GM23338 (cell line): ENCODE data around the gene DDN. TPM values are rescaled to one million over a fixed set of nuclear protein-coding genes. Genes with fewer than 3 reads are reported as not detected.

Source experiments
- CTCF ChIP-seq, 2 experiments: fragments of 200-600 bp in 1 of 2; sonication (generic) in 1 of 2; conservative IDR thresholded peaks; 2 replicates each; pipeline versions ENCODE4 v1.5.1 to v1.6.1; 2016 to 2017; ENCODE audit warnings: antibody characterized with exemption in 2 of 2, low read depth in 2 of 2, mild to moderate bottlenecking in 2 of 2, moderate library complexity in 1 of 2
- JUNB ChIP-seq: IDR thresholded peaks from one replicate; pipeline ENCODE4 v1.6.1; 2016; ENCODE audit warnings: antibody characterized with exemption; ENCODE audit not compliant: unreplicated experiment
- NANOG ChIP-seq: IDR thresholded peaks from 2 replicates; pipeline ENCODE4 v1.6.1; 2016; ENCODE audit warnings: antibody characterized with exemption, borderline replicate concordance
- POLR2AphosphoS5 ChIP-seq: IDR thresholded peaks from 2 replicates; pipeline ENCODE4 v1.6.1; 2016; ENCODE audit warnings: antibody characterized with exemption, low read depth
- REST ChIP-seq: IDR thresholded peaks from one replicate; pipeline ENCODE4 v1.6.1; 2018; ENCODE audit warnings: antibody characterized with exemption; ENCODE audit not compliant: unreplicated experiment
- STAT1 ChIP-seq: IDR thresholded peaks from one replicate; pipeline ENCODE4 v1.6.1; 2016; ENCODE audit warnings: antibody characterized with exemption; ENCODE audit not compliant: unreplicated experiment
- polyA plus RNA-seq: library from polyadenylated mRNA; unstranded; fragments of >200 nt; fragmentation: Nextera tagmentation; extraction: Ambion mirVana; gene quantifications from 2 replicates; pipeline ENCODE4 v1.2.1, GENCODE V29; 2016
- small RNA-seq: library from RNA; depleted of rRNA; stranded (forward); fragments of <200 nt; gene quantifications from one replicate; pipeline ENCODE3, GENCODE V24; 2014; ENCODE audit warnings: low replicate concordance
- total RNA-seq: library from RNA; depleted of rRNA; stranded (reverse); fragments of >200 nt; shearing (Covaris generic); gene quantifications from 2 replicates; pipeline ENCODE4 v1.2.3, GENCODE V29; 2014; rRNA removed

DDN gene
- total and polyA plus RNA-seq, 2 experiments from 2014 or later: 0.10 TPM; not detected in 1

DNA sequence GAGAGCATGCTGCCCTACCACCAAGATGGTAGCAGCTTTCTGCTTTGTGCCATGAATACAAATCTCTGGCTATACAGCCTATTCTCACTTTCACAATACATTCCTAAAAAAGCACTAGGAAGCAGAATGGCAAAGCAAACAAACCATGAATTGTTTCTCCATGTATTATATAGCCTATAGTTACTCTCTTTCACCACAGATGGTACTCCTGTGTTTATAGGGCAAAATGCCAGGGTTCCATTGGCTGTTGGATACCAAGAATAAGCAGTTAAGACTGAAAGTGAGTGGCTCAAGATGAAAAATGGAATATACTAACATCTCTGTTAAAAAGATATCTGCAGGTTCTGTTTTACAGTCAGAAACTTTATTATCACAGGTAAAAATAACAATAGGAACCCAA, 53.0 kb downstream of the DDN start (continued):
- no peak for TF ChIP-seq REST
- TF ChIP-seq CTCF (conservative IDR thresholded peaks at IDR 0.05; ENCODE audit: low read depth in 2 of 2): no peak
- no peak for TF ChIP-seq NANOG
- no peak for TF ChIP-seq POLR2AphosphoS5
- no peak for TF ChIP-seq JUNB
- TF ChIP-seq STAT1: no peak

Small RNA genes within 50 kb of the gene (small RNA-seq; reads per million reads assigned to genes)
- gene RNU6-940P: not detected

Other genes starting within 250 kb of the DDN start
- 11.8 and 16.5 TPM in 2 replicates for gene ADCY6, start 210.3 kb downstream of the DDN start, total RNA-seq
- 1.0 and 1.3 TPM in 2 replicates for gene ADCY6, start 210.3 kb downstream of the DDN start, polyA plus RNA-seq
- gene CACNB3, start 180.9 kb downstream of the DDN start, total RNA-seq: 3.4 and 4.1 TPM in 2 replicates
- 6.2 and 6.3 TPM in 2 replicates for gene CACNB3, start 180.9 kb downstream of the DDN start, polyA plus RNA-seq
- 78.5 and 93.0 TPM in 2 replicates for gene DDX23, start 147.2 kb downstream of the DDN start, total RNA-seq
- gene DDX23, start 147.2 kb downstream of the DDN start, polyA plus RNA-seq: 31.7 and 31.8 TPM in 2 replicates
- 7.4 and 10.4 TPM in 2 replicates for gene RND1, start 133.5 kb downstream of the DDN start, total RNA-seq
- gene RND1, start 133.5 kb downstream of the DDN start, polyA plus RNA-seq: 7.4 and 9.3 TPM in 2 replicates
- 29.5 and 45.0 TPM in 2 replicates for gene FKBP11, start 73.9 kb downstream of the DDN start, total RNA-seq
- gene FKBP11, start 73.9 kb downstream of the DDN start, polyA plus RNA-seq: 94.9 and 97.2 TPM in 2 replicates
- gene ARF3, start 41.9 kb downstream of the DDN start, total RNA-seq: 125 and 130 TPM in 2 replicates
- gene ARF3, start 41.9 kb downstream of the DDN start, polyA plus RNA-seq: 53.9 and 57.0 TPM in 2 replicates
- 0.50 TPM in 1 of 2 replicates, not detected in the other for gene WNT10B, start 27.6 kb downstream of the DDN start, total RNA-seq
- not detected in 2 replicates for gene WNT10B, start 27.6 kb downstream of the DDN start, polyA plus RNA-seq
- not detected in 2 replicates for gene WNT1, start 21.1 kb downstream of the DDN start, total RNA-seq
- not detected in 2 replicates for gene WNT1, start 21.1 kb downstream of the DDN start, polyA plus RNA-seq
- 27.2 and 35.4 TPM in 2 replicates for gene PRKAG1, start 19.4 kb upstream of the DDN start, total RNA-seq
- gene PRKAG1, start 19.4 kb upstream of the DDN start, polyA plus RNA-seq: 19.1 and 19.9 TPM in 2 replicates
- gene KMT2D, start 61.4 kb upstream of the DDN start, total RNA-seq: 86.1 and 120 TPM in 2 replicates
- 17.6 and 18.3 TPM in 2 replicates for gene KMT2D, start 61.4 kb upstream of the DDN start, polyA plus RNA-seq
- gene RHEBL1, start 70.6 kb upstream of the DDN start, total RNA-seq: 6.7 and 11.8 TPM in 2 replicates
- gene RHEBL1, start 70.6 kb upstream of the DDN start, polyA plus RNA-seq: 9.4 and 10.7 TPM in 2 replicates
- gene DHH, start 95.4 kb upstream of the DDN start, total RNA-seq: not detected in 2 replicates
- 0.09 TPM in 1 of 2 replicates, not detected in the other for gene DHH, start 95.4 kb upstream of the DDN start, polyA plus RNA-seq
- gene LMBR1L, start 111.5 kb upstream of the DDN start, total RNA-seq: 33.9 and 57.0 TPM in 2 replicates
- 19.8 and 24.3 TPM in 2 replicates for gene LMBR1L, start 111.5 kb upstream of the DDN start, polyA plus RNA-seq
- 2,341 and 2,718 TPM in 2 replicates for gene TUBA1B, start 132.0 kb upstream of the DDN start, total RNA-seq
- gene TUBA1B, start 132.0 kb upstream of the DDN start, polyA plus RNA-seq: 1,008 and 1,116 TPM in 2 replicates
- gene TUBA1A, start 189.7 kb upstream of the DDN start, total RNA-seq: 386 and 424 TPM in 2 replicates
- gene TUBA1A, start 189.7 kb upstream of the DDN start, polyA plus RNA-seq: 189 TPM in 2 replicates